Measurements from ENCODE around the gene AKR1C2. TPM values are rescaled to one million over a fixed set of nuclear protein-coding genes. Genes with fewer than 3 reads are reported as not detected.
"Not testable (repeated sequence)": the region's sequence is repeated elsewhere in the genome, so short reads cannot be mapped to it uniquely, and the experiment has no call there.

Gene AKR1C2
- total and polyA plus RNA-seq, 10 of the 15 experiments (the other 5 are each of a cell fraction or from before 2014, with no cell fraction given), result 0.31 to 0.44 (median 0.36) TPM; not detected in 7

DNA sequence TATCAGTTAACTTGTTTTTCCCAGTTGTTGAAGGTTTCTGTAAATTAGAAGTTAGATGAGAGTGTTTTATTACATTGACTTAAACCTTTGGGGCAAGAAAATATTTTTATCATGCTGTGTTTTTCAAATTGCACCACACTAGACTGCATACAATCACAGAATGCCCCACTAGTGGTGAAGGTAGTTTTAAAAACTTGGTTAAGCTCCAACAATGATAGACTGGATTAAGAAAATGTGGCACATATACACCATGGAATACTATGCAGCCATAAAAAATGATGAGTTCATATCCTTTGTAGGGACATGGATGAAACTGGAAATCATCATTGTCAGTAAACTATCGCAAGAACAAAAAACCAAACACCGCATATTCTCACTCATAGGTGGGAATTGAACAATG lies 33.3 kb downstream of the AKR1C2 start:
- WGBS (ENCODE audit: insufficient coverage, insufficient replicate concordance, low lambda C conversion rate, missing lambda C conversion rate), result 60% methylated on average over 2 of the region's 2 CpGs
- intact Hi-C loops (cut with micrococcal nuclease; ENCODE audit: unreplicated experiment); SMC1A ChIA-PET (ENCODE audit: uncharacterized antibody, unreplicated experiment); H2AFZ ChIP-seq (ENCODE audit: control insufficient read depth, low read depth, low read length); H3K4me2 ChIP-seq (ENCODE audit: control insufficient read depth, insufficient read depth); H3K9ac ChIP-seq (ENCODE audit: control insufficient read depth, insufficient read depth, low read length); H3K79me2 ChIP-seq (ENCODE audit: control insufficient read depth, insufficient read depth, low read length); RAD21 ChIA-PET (ENCODE audit: unreplicated experiment); DNase-seq (ENCODE audit: low read depth, low spot score); BruUV-seq (replicated peaks); POLR2A ChIA-PET; CTCF ChIA-PET; H3K27ac ChIP-seq (ENCODE audit: control insufficient read depth, insufficient read depth); H3K4me1 ChIP-seq (ENCODE audit: control insufficient read depth, insufficient read depth, low read length); H4K20me1 ChIP-seq (ENCODE audit: control insufficient read depth, insufficient read depth); H3K9me3 ChIP-seq (replicated peaks; ENCODE audit: control insufficient read depth, insufficient read depth, low read length); in situ Hi-C loops (cut with MboI); H3K36me3 ChIP-seq (ENCODE audit: control insufficient read depth in 2 of 2, insufficient read depth in 2 of 2, low read length in 1 of 2); ATAC-seq; H3K4me3 ChIP-seq; H3K27me3 ChIP-seq (replicated peaks in 1 of 2; ENCODE audit: control insufficient read depth in 2 of 2, insufficient read depth in 2 of 2, low read length in 1 of 2); FAIRE-seq: not testable (repeated sequence)

DNA sequence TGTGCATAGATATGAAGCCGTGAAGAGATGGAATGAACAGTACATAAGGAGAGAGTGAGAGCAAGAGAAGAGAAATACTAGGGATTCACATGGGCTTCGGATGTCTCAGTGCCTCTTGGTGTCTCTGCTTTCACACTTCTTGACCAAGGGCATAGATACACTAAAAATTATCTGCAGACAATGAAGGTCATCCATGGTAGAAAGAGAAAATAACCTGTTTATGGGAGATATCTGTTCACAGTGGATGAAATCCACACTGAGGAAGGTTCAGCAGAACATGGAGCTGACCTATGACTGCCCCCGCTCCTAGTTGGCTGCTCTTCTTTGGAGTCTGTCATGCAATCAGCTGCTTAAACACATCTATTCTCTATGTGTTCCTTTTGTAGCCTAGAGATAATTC lies 34.4 kb downstream of the AKR1C2 start:
- SMC1A ChIA-PET (ENCODE audit: uncharacterized antibody, unreplicated experiment), result not testable (repeated sequence)

DNA sequence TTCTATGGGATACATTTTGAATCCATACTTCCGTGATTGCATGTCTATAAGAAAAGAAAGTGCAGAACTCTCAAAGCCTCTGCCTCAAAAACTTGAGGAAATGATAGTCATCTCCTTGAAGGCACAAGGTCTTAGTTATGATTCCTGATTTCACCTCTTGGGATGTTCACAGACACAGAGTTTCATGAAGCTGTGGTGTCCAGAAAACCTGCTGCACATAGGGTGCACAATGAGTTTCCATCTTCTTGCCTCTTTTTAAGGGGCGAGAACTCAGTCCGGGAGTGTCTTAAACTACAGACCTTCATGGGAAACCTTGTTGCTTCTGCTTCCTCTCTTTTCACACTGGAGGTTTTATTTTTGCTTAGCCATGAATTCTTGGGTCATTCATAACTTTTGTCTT lies 36.5 kb downstream of the AKR1C2 start:
- SMC1A ChIA-PET (ENCODE audit: uncharacterized antibody, unreplicated experiment); intact Hi-C loops (cut with micrococcal nuclease; ENCODE audit: unreplicated experiment): not testable (repeated sequence)

More for the DNA sequence above, 34.4 kb downstream of the AKR1C2 start:
- FAIRE-seq; H3K36me3 ChIP-seq (ENCODE audit: control insufficient read depth in 2 of 2, insufficient read depth in 2 of 2, low read length in 1 of 2); CTCF ChIA-PET; RAD21 ChIA-PET (ENCODE audit: unreplicated experiment); H3K4me1 ChIP-seq (ENCODE audit: control insufficient read depth, insufficient read depth, low read length); intact Hi-C loops (cut with micrococcal nuclease; ENCODE audit: unreplicated experiment); H3K9ac ChIP-seq (ENCODE audit: control insufficient read depth, insufficient read depth, low read length); BruUV-seq (replicated peaks); H4K20me1 ChIP-seq (ENCODE audit: control insufficient read depth, insufficient read depth); DNase-seq (ENCODE audit: low read depth, low spot score); POLR2A ChIA-PET; H2AFZ ChIP-seq (ENCODE audit: control insufficient read depth, low read depth, low read length); H3K4me2 ChIP-seq (ENCODE audit: control insufficient read depth, insufficient read depth); in situ Hi-C loops (cut with MboI); H3K27ac ChIP-seq (ENCODE audit: control insufficient read depth, insufficient read depth); H3K79me2 ChIP-seq (ENCODE audit: control insufficient read depth, insufficient read depth, low read length); H3K27me3 ChIP-seq (replicated peaks in 1 of 2; ENCODE audit: control insufficient read depth in 2 of 2, insufficient read depth in 2 of 2, low read length in 1 of 2); ATAC-seq; H3K4me3 ChIP-seq; H3K9me3 ChIP-seq (replicated peaks; ENCODE audit: control insufficient read depth, insufficient read depth, low read length): not testable (repeated sequence)
- WGBS (ENCODE audit: insufficient coverage, insufficient replicate concordance, low lambda C conversion rate, missing lambda C conversion rate), result 16% methylated on average over 3 of the region's 3 CpGs

DNA sequence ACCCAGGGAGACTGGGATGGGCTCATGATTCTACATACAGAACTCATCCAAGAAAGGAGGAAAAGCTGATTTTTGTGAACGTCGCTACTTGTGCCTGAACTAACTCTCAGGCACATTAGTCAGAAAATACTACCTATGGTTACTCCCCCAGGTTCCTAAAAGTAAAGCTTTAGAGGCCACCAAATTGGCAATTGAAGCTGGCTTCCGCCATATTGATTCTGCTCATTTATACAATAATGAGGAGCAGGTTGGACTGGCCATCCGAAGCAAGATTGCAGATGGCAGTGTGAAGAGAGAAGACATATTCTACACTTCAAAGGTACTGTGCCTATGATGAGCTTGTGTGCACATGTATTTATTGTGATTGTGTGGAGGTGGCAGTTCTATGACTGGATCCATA lies 37.9 kb downstream of the AKR1C2 start:
- H3K9ac ChIP-seq (ENCODE audit: control insufficient read depth, insufficient read depth, low read length); H4K20me1 ChIP-seq (ENCODE audit: control insufficient read depth, insufficient read depth): not testable (repeated sequence)
- 29% methylated on average over 4 of the region's 4 CpGs for WGBS (ENCODE audit: insufficient coverage, insufficient replicate concordance, low lambda C conversion rate, missing lambda C conversion rate)

More for the DNA sequence above, 36.5 kb downstream of the AKR1C2 start:
- H3K4me1 ChIP-seq (ENCODE audit: control insufficient read depth, insufficient read depth, low read length); H2AFZ ChIP-seq (ENCODE audit: control insufficient read depth, low read depth, low read length); H3K27me3 ChIP-seq (replicated peaks in 1 of 2; ENCODE audit: control insufficient read depth in 2 of 2, insufficient read depth in 2 of 2, low read length in 1 of 2); FAIRE-seq; ATAC-seq; H3K9me3 ChIP-seq (replicated peaks; ENCODE audit: control insufficient read depth, insufficient read depth, low read length); in situ Hi-C loops (cut with MboI); H4K20me1 ChIP-seq (ENCODE audit: control insufficient read depth, insufficient read depth); H3K4me2 ChIP-seq (ENCODE audit: control insufficient read depth, insufficient read depth); H3K36me3 ChIP-seq (ENCODE audit: control insufficient read depth in 2 of 2, insufficient read depth in 2 of 2, low read length in 1 of 2); H3K9ac ChIP-seq (ENCODE audit: control insufficient read depth, insufficient read depth, low read length); POLR2A ChIA-PET; DNase-seq (ENCODE audit: low read depth, low spot score); BruUV-seq (replicated peaks); H3K27ac ChIP-seq (ENCODE audit: control insufficient read depth, insufficient read depth); H3K79me2 ChIP-seq (ENCODE audit: control insufficient read depth, insufficient read depth, low read length); CTCF ChIA-PET; H3K4me3 ChIP-seq; RAD21 ChIA-PET (ENCODE audit: unreplicated experiment): not testable (repeated sequence)
- 29% methylated on average over 3 of the region's 3 CpGs for WGBS (ENCODE audit: insufficient coverage, insufficient replicate concordance, low lambda C conversion rate, missing lambda C conversion rate)

More for the DNA sequence above, 37.9 kb downstream of the AKR1C2 start:
- H3K4me3 ChIP-seq; H3K4me2 ChIP-seq (ENCODE audit: control insufficient read depth, insufficient read depth); BruUV-seq (replicated peaks); H3K9me3 ChIP-seq (replicated peaks; ENCODE audit: control insufficient read depth, insufficient read depth, low read length); SMC1A ChIA-PET (ENCODE audit: uncharacterized antibody, unreplicated experiment); H3K4me1 ChIP-seq (ENCODE audit: control insufficient read depth, insufficient read depth, low read length); RAD21 ChIA-PET (ENCODE audit: unreplicated experiment); FAIRE-seq; ATAC-seq; in situ Hi-C loops (cut with MboI); H2AFZ ChIP-seq (ENCODE audit: control insufficient read depth, low read depth, low read length); CTCF ChIA-PET; H3K36me3 ChIP-seq (ENCODE audit: control insufficient read depth in 2 of 2, insufficient read depth in 2 of 2, low read length in 1 of 2); H3K27me3 ChIP-seq (replicated peaks in 1 of 2; ENCODE audit: control insufficient read depth in 2 of 2, insufficient read depth in 2 of 2, low read length in 1 of 2); H3K27ac ChIP-seq (ENCODE audit: control insufficient read depth, insufficient read depth); POLR2A ChIA-PET; H3K79me2 ChIP-seq (ENCODE audit: control insufficient read depth, insufficient read depth, low read length); DNase-seq (ENCODE audit: low read depth, low spot score): not testable (repeated sequence)
- intact Hi-C loops (cut with micrococcal nuclease; ENCODE audit: unreplicated experiment), result loop anchor here (2.0 kb wide), 1 partner anchor 41 kb away; no protein-coding TSS in a partner anchor

All from GM12878 (cell line).